ENCODE results near the gene TAF1L.

DNA sequence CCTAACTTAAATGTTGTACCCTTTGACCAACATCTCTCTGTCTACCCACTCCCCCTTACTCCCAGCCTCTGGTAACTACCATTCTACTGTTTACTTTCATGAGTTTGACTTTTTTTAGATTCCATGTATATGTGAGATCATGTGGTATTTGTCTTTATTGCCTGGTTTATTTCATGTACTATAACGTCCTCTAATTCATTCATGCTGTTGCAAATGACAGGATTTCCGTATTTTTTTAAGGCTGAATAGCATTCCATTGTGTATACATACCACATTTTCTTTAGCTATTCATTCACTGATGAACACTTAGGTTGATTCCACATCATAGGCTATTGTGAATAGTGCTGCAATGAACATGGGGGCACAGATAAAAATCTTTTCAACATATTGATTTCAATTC is 50.7 kb downstream of the TAF1L start:
- TF ChIP-seq FOXA1 (IDR thresholded peaks at IDR 0.05) (no peak), FOXM1 (IDR thresholded peaks at IDR 0.05; ENCODE audit: borderline replicate concordance) (no peak), SP1 (IDR thresholded peaks at IDR 0.05) (no peak), CTBP1 (IDR thresholded peaks at IDR 0.05; ENCODE audit: borderline replicate concordance) (no peak), LEF1 (IDR thresholded peaks at IDR 0.05; ENCODE audit: borderline replicate concordance) (no peak), BHLHE40 (IDR thresholded peaks at IDR 0.05; ENCODE audit: borderline replicate concordance) (no peak), TARDBP (IDR thresholded peaks at IDR 0.05) (no peak), ARNT (IDR thresholded peaks at IDR 0.05) (no peak)

All from HEK293T (cell line).